PC-3 (cell line): ENCODE measurements around the gene DCDC2. TPM values are rescaled to one million over a fixed set of nuclear protein-coding genes. Genes with fewer than 3 reads are reported as not detected.

Source experiments
- ATAC-seq: fragments of 200-7000 bp; cut with Tn5 transposase; 2 replicates; pipeline ENCODE4 v1.9.1; 2020; ENCODE audit warnings: mild to moderate bottlenecking, moderate library complexity
- BruUV-seq: library from RNA; stranded (reverse); fragments of 400-500 nt; replicated peaks from 2 replicates; lab custom pipeline; 2021; lab: Mats Ljungman, UMichigan
- CTCF ChIA-PET: fragments of 300-600 bp; sonication (Branson Sonifier 250); formaldehyde crosslinking; loops from one replicate; lab custom pipeline; 2022; ENCODE audit warnings: antibody characterized with exemption; lab: Charles Lee
- POLR2A ChIA-PET: fragments of 300-600 bp; sonication (Branson Sonifier 250); formaldehyde crosslinking; loops from one replicate; lab custom pipeline; 2022; ENCODE audit warnings: antibody characterized with exemption; ENCODE audit not compliant: unreplicated experiment; lab: Charles Lee
- DNase-seq: peaks from one replicate; pipeline ENCODE4 v3.0.0-alpha.2; 2015
- H2AFZ ChIP-seq: fragments of 300-600 bp; sonication (generic); 2 replicates; pipeline ENCODE4 v1.6.0; 2016; ENCODE audit warnings: antibody characterized with exemption, low read length
- H3F3A ChIP-seq: fragments of 300-600 bp; sonication (generic); one replicate; pipeline ENCODE4 v1.6.0; 2017; ENCODE audit warnings: antibody characterized with exemption, low read length, control low read depth, mild to moderate bottlenecking; ENCODE audit not compliant: unreplicated experiment
- H3K27ac ChIP-seq: fragments of 300-600 bp; sonication (generic); 2 replicates; pipeline ENCODE4 v1.5.1; 2016; ENCODE audit warnings: mild to moderate bottlenecking, low read length
- H3K27me3 ChIP-seq: fragments of 300-600 bp; sonication (generic); 2 replicates; pipeline ENCODE4 v1.6.1; 2016; ENCODE audit warnings: low read length, mixed read lengths
- H3K36me3 ChIP-seq: fragments of 300-600 bp; sonication (generic); 2 replicates; pipeline ENCODE4 v1.6.1; 2016; ENCODE audit warnings: low read depth, mixed run types, low read length, mixed read lengths
- H3K4me1 ChIP-seq: fragments of 300-600 bp; sonication (generic); 2 replicates; pipeline ENCODE4 v1.5.1; 2016; ENCODE audit warnings: low read length; ENCODE audit not compliant: insufficient read depth
- H3K4me2 ChIP-seq: fragments of 300-600 bp; sonication (generic); 2 replicates; pipeline ENCODE4 v1.6.0; 2016; ENCODE audit warnings: low read length
- H3K4me3 ChIP-seq: fragments of 300-600 bp; sonication (generic); 2 replicates; pipeline ENCODE4 v1.5.1; 2016; ENCODE audit warnings: mild to moderate bottlenecking, low read length, mixed read lengths
- H3K79me2 ChIP-seq: fragments of 300-600 bp; sonication (generic); 2 replicates; pipeline ENCODE4 v1.6.1; 2017; ENCODE audit warnings: low read length, mixed read lengths
- H3K9ac ChIP-seq: fragments of 300-600 bp; sonication (generic); 2 replicates; pipeline ENCODE4 v1.6.0; 2016; ENCODE audit warnings: mild to moderate bottlenecking, low read length
- H3K9me2 ChIP-seq: fragments of 300-600 bp; sonication (generic); replicated peaks from 2 replicates; pipeline ENCODE4 v1.6.1; 2016; ENCODE audit warnings: mixed run types, low read length, mixed read lengths
- H3K9me3 ChIP-seq: fragments of 300-600 bp; sonication (generic); 2 replicates; pipeline ENCODE4 v1.6.1; 2016; ENCODE audit warnings: low read length, mixed read lengths
- H4K20me1 ChIP-seq: fragments of 300-600 bp; sonication (generic); 2 replicates; pipeline ENCODE4 v1.6.1; 2016; ENCODE audit warnings: low read length, mixed read lengths
- EZH2 ChIP-seq: fragments of 300-600 bp; sonication (generic); IDR thresholded peaks from one replicate; pipeline ENCODE4 v1.6.1; 2017; ENCODE audit warnings: antibody characterized with exemption, mild to moderate bottlenecking, low read length; ENCODE audit not compliant: unreplicated experiment
- EZH2phosphoT487 ChIP-seq: fragments of 300-600 bp; sonication (generic); IDR thresholded peaks from 2 replicates; pipeline ENCODE4 v1.6.1; 2018; ENCODE audit warnings: mild to moderate bottlenecking, antibody characterized with exemption, low read length, borderline replicate concordance
- intact Hi-C: fragments of 100-400 bp; cut with micrococcal nuclease; formaldehyde crosslinking; loops from 2 replicates; pipeline ENCODE4 v1.9.0; 2023
- total RNA-seq: library from RNA; depleted of rRNA; stranded (reverse); fragments of >200 nt; gene quantifications from 2 replicates; pipeline ENCODE4 v1.2.3, GENCODE V29; 2014
- TF ChIP-seq, protein P1 (sequence below): fragments of 300-600 bp; sonication (generic); conservative IDR thresholded peaks from 2 replicates; pipeline ENCODE4 v1.5.1; 2017; ENCODE audit warnings: antibody characterized with exemption, low read depth, mild to moderate bottlenecking, low read length

Gene DCDC2
- total RNA-seq, 1 experiment from 2014 or later: 0.11 TPM

GRCh38 chr6:24359640-24360454 is 2.0 kb upstream of the DCDC2 start:
- ATAC-seq (peak; percentile 98), DNase-seq (peak; percentile 93)
- peak overlapping the region; percentile 7; the same call in 1 of the 2 replicates for H3K27ac ChIP-seq
- intact Hi-C loops: loop anchor here (2.0 kb wide), 1 partner anchor 23 kb away; no protein-coding TSS in a partner anchor
- no peaks in the 10 kb centered on the region for H3K9me3 ChIP-seq
- no peaks in the 10 kb centered on the region for H4K20me1 ChIP-seq
- H3K4me3 ChIP-seq: peak overlapping the region; percentile 69
- no peaks in the 10 kb centered on the region for H3K79me2 ChIP-seq
- CTCF ChIA-PET: interaction anchor here (0.6 to 1.5 kb wide), 11 partner anchors 10 to 289 kb away, joined by 3 to 24 read pairs (median 4); partner anchors contain the start of gene MRS2
- TF ChIP-seq EZH2phosphoT487 (peak; percentile 98), EZH2 (no peak)
- TF ChIP-seq, protein P1, sequence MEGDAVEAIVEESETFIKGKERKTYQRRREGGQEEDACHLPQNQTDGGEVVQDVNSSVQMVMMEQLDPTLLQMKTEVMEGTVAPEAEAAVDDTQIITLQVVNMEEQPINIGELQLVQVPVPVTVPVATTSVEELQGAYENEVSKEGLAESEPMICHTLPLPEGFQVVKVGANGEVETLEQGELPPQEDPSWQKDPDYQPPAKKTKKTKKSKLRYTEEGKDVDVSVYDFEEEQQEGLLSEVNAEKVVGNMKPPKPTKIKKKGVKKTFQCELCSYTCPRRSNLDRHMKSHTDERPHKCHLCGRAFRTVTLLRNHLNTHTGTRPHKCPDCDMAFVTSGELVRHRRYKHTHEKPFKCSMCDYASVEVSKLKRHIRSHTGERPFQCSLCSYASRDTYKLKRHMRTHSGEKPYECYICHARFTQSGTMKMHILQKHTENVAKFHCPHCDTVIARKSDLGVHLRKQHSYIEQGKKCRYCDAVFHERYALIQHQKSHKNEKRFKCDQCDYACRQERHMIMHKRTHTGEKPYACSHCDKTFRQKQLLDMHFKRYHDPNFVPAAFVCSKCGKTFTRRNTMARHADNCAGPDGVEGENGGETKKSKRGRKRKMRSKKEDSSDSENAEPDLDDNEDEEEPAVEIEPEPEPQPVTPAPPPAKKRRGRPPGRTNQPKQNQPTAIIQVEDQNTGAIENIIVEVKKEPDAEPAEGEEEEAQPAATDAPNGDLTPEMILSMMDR: peak; percentile 92
- H2AFZ ChIP-seq: peak overlapping the region; percentile 91
- H3K36me3 ChIP-seq: no peaks in the 10 kb centered on the region
- peak overlapping the region; percentile 81 for H3K4me2 ChIP-seq
- H3K4me1 ChIP-seq: peaks cover 8% of the 10 kb centered on the region
- POLR2A ChIA-PET: interaction anchor here (0.6 kb wide), 1 partner anchor 818 kb away, joined by 3 read pairs; no protein-coding TSS in a partner anchor
- H3K9ac ChIP-seq: peak overlapping the region; percentile 43
- H3F3A ChIP-seq: no peaks in the 10 kb centered on the region
- H3K27me3 ChIP-seq: no peaks in the 10 kb centered on the region
- BruUV-seq: TSS peak; percentile 82
- H3K9me2 ChIP-seq: no peaks in the 10 kb centered on the region

DNA sequence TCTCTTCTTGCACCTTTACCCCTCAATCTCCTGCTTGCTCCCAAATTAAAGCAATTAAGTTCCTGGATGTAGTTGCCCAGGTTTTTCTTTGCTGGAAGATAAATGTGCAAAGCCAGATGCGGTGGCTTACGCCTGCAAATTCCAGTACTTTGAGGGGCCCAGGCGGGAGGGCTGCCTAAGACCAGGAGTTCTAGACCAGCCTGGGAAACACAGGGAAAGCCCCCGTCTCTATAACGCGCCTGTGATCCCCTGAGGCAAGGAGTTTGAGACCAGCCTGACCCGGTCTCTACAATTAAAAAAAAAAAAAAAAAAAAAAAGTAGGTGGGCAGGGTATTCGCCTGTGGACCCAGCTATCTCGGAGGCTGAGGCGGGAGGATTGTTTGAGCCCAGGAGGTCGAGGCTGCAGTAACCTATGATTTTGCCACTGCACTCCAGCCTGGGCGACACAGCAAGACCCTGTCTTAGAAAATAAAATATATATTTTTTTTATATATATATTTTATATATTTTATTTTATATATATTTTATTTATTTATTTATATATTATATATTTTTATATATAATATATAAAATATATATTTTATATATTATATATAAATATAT is 461 bp upstream of the DCDC2 start:
- Histone ChIP-seq H3K27ac (no peak overlapping the region), H3K4me1 (peaks cover 8% of the 10 kb centered on the region), H3K4me3 (no peak overlapping the region), H3K36me3 (no peaks in the 10 kb centered on the region), H3K9ac (no peak overlapping the region), H3K79me2 (no peaks in the 10 kb centered on the region), H3K9me2 (no peaks in the 10 kb centered on the region), H3K27me3 (no peaks in the 10 kb centered on the region), H3K9me3 (no peaks in the 10 kb centered on the region), H3F3A (no peaks in the 10 kb centered on the region), H4K20me1 (no peaks in the 10 kb centered on the region), H3K4me2 (no peak overlapping the region), H2AFZ (no peak overlapping the region)
- CTCF ChIA-PET: no interaction called here
- no TSS peak for BruUV-seq
- ATAC-seq (no peak), DNase-seq (no peak)
- intact Hi-C loops: no loop called here
- TF ChIP-seq EZH2phosphoT487: no peak
- TF ChIP-seq, protein P1: no peak
- no peak for TF ChIP-seq EZH2
- POLR2A ChIA-PET: no interaction called here
